ENCODE data around the gene KCNT1. TPM values are rescaled to one million over a fixed set of nuclear protein-coding genes. Genes with fewer than 3 reads are reported as not detected.

The KCNT1 gene
- total and polyA plus RNA-seq, 10 of the 15 experiments (the other 5 are each of a cell fraction or from before 2014, with no cell fraction given): not detected

DNA sequence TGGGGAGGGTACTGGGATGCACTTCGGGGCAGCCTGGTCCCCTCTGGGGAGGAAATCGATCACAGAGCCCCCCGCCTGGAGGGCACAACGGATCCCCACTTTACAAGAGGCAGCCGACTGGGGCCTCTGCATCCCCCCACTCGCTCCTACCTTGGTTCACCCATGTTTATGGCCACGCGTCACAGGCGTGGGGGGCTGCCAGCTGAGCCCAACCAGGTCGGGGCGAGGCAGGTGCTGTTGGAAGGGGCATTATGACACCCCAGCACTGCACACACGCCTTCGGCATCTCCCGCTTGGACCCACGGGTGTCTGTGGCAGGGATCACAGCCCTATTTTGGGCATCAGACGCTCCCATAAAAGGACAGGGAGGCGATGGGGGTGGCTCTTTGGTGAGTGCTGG, 17.3 kb upstream of the KCNT1 start (continued):
- TF ChIP-seq, protein P1, sequence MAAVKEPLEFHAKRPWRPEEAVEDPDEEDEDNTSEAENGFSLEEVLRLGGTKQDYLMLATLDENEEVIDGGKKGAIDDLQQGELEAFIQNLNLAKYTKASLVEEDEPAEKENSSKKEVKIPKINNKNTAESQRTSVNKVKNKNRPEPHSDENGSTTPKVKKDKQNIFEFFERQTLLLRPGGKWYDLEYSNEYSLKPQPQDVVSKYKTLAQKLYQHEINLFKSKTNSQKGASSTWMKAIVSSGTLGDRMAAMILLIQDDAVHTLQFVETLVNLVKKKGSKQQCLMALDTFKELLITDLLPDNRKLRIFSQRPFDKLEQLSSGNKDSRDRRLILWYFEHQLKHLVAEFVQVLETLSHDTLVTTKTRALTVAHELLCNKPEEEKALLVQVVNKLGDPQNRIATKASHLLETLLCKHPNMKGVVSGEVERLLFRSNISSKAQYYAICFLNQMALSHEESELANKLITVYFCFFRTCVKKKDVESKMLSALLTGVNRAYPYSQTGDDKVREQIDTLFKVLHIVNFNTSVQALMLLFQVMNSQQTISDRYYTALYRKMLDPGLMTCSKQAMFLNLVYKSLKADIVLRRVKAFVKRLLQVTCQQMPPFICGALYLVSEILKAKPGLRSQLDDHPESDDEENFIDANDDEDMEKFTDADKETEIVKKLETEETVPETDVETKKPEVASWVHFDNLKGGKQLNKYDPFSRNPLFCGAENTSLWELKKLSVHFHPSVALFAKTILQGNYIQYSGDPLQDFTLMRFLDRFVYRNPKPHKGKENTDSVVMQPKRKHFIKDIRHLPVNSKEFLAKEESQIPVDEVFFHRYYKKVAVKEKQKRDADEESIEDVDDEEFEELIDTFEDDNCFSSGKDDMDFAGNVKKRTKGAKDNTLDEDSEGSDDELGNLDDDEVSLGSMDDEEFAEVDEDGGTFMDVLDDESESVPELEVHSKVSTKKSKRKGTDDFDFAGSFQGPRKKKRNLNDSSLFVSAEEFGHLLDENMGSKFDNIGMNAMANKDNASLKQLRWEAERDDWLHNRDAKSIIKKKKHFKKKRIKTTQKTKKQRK (IDR thresholded peaks at IDR 0.05; ENCODE audit: low read depth, low read length): no peak
- TF ChIP-seq, protein P2, sequence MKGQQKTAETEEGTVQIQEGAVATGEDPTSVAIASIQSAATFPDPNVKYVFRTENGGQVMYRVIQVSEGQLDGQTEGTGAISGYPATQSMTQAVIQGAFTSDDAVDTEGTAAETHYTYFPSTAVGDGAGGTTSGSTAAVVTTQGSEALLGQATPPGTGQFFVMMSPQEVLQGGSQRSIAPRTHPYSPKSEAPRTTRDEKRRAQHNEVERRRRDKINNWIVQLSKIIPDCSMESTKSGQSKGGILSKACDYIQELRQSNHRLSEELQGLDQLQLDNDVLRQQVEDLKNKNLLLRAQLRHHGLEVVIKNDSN (IDR thresholded peaks at IDR 0.05; ENCODE audit: borderline replicate concordance, extremely low read length, insufficient read depth, low read depth, low read length): no peak
- TF ChIP-seq, protein P3, sequence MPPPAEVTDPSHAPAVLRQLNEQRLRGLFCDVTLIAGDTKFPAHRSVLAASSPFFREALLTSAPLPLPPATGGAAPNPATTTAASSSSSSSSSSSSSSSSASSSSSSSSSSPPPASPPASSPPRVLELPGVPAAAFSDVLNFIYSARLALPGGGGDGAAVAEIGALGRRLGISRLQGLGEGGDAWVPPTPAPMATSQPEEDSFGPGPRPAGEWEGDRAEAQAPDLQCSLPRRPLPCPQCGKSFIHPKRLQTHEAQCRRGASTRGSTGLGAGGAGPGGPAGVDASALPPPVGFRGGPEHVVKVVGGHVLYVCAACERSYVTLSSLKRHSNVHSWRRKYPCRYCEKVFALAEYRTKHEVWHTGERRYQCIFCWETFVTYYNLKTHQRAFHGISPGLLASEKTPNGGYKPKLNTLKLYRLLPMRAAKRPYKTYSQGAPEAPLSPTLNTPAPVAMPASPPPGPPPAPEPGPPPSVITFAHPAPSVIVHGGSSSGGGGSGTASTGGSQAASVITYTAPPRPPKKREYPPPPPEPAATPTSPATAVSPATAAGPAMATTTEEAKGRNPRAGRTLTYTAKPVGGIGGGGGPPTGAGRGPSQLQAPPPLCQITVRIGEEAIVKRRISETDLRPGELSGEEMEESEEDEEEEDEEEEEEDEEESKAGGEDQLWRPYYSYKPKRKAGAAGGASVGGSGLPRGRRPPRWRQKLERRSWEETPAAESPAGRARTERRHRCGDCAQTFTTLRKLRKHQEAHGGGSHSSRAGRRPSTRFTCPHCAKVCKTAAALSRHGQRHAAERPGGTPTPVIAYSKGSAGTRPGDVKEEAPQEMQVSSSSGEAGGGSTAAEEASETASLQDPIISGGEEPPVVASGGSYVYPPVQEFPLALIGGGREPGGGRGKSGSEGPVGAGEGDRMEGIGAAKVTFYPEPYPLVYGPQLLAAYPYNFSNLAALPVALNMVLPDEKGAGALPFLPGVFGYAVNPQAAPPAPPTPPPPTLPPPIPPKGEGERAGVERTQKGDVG (CRISPR knock-in tag; IDR thresholded peaks at IDR 0.05): no peak
- TF ChIP-seq MEF2A (IDR thresholded peaks at IDR 0.05; ENCODE audit: insufficient read depth, low read depth, low read length): no peak
- no peak for TF ChIP-seq KAT2A (conservative IDR thresholded peaks at IDR 0.05; ENCODE audit: control insufficient read depth, low read depth, low read length)
- TF ChIP-seq GABPA (IDR thresholded peaks at IDR 0.05; ENCODE audit: low read depth): no peak
- TF ChIP-seq, protein P4, sequence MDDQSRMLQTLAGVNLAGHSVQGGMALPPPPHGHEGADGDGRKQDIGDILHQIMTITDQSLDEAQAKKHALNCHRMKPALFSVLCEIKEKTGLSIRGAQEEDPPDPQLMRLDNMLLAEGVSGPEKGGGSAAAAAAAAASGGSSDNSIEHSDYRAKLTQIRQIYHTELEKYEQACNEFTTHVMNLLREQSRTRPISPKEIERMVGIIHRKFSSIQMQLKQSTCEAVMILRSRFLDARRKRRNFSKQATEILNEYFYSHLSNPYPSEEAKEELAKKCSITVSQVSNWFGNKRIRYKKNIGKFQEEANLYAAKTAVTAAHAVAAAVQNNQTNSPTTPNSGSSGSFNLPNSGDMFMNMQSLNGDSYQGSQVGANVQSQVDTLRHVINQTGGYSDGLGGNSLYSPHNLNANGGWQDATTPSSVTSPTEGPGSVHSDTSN (IDR thresholded peaks at IDR 0.05; ENCODE audit: insufficient replicate concordance, low read depth, low read length): no peak

All from GM12878 (cell line).